ENCODE results near the gene NPAS1.
"Not testable (repeated sequence)": the region's sequence is repeated elsewhere in the genome, so short reads cannot be mapped to it uniquely, and the experiment has no call there.

NPAS1 gene

DNA sequence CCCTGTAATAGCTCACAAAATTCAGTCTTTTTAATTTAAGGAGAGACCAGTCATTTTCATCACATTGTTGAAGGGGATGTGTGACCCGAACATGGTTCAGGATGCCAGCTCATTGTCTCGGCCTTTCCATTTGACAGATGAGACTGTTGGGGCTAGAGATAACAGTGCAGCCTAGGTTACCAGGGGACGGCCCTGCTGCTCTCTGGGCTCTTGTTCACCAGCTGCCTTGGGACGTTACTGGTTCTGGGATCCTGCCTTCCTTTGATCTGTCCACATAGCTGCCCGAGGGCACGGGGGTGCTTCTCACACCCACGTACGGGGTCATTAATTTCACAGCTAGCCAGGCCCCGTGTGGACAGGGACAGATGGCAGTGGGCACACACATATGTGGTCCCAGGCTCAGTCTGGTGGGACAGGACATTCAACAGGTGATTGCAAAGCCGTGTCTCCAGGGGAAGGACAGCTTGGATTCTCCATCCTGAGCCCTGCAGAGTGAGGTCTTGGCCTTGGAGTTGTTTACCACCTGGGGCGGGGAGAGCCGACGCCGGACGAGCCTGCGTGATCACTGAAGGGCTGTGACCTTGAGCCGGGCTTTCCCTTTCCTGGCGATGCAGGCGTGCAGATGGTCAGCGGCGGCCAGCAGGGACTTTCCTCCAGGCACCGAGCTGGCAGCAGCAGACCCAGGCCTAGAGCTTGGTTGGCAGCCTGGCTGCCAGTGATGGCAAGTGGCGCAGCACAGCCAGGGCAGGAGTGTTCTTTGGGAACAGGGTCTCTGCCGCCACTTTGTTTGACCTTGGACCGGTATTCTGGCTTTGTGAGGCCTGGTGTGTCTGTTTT, 26.7 kb upstream of the NPAS1 start:
- DNase-seq (ENCODE audit: low spot score) = no peak

DNA sequence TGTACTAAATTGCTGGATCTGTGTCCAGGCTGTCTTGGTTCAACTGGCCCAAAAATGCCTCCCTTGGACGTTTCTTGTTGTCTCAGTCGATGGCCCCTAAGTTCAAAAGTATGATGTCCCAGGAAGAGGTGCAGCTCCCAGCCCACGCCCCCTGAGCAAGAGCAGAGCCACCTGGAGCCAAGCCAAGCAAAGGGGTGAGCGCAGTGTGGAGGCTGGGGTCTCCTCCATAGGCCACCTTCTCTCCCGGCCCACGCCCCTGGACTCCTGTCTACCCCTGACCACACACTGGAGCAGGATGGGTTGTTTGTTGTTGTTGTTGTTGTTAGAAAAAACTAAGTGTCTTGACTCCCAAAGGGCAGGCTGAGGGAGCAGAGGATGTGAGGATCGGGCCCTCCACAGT, 26.0 kb upstream of the NPAS1 start:
- DNase-seq (ENCODE audit: low spot score) = no peak

DNA sequence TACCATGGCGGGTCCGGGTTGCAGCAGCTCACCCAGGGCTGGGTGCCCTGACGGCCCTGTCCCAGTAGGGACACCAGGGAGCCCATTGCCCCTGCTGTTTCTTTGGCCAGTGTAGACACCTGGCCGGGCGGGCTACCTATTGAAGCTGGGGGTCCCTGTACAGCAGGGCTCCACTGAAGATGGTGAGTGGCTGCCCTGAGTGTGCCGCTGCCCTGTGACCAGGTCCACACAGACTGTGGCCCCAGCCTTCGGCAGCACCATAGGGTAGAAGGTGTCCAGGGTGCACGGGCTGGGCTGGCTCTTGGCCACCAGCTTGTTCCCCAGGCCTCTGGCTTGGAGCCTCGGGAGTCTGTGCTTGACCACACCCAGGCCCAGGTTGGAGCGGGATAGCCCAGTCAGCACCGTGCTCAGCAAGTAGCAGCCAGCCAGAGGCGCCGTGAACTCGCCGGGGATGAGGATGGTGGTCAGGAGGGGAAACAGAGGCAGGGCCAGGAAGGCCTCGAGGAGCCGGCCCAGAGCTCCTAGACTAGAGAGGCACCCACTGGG, 25.4 kb upstream of the NPAS1 start:
- no peak for DNase-seq (ENCODE audit: low spot score)

DNA sequence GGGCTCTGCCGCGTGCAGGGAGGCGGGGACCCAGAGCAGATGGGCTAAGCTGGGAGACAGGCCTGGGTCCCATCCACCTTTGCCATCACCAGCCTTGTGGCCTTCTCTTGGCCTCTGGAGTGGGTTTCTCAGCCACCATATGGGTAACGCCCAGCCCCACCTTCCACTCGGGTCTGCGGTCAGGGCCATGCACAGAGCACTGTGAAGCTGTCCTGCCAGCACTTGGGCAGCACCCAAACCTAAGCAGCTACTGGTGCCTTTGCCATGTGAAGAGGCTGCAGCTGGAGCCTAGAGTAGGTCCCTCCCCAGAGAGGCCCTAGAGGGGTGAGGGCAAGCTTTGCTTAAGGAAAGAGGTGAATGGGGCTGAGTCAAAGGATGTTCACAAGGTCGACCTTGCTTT, 24.1 kb upstream of the NPAS1 start:
- no peak for DNase-seq (ENCODE audit: low spot score)

DNA sequence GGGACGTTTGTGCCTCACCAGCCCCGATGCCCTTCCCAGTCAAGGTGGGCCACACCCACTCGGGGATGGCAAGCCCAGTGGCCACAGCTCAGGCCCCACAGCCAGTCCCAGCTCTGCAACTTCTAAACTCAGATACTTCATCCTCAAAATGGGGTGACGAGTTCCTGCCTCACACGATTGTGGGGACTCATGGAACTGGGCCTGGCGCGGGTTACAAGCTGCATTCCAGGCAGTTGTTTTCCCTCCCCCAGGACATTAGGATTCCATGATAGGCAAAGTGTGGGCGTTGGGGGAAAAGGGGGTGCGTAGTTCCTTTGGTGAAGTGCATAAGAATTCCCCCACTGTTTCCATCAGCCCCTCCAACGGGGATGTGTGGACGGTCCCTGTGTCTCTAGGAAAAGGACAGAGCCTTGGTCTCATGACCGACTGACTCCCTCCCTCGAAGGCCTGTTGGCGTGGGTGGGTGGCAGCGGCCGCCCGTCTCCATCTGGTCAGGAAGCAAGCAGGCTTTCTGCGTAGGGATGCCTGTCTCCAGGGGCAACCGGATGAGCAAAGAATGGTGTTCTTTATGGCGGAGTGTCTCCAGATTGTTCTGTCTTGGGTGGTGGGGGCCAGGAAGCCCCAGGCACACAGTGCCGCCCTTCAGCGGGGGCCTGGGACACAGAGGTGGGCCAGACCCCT, 21.1 kb upstream of the NPAS1 start:
- DNase-seq (ENCODE audit: low spot score) = no peak

DNA sequence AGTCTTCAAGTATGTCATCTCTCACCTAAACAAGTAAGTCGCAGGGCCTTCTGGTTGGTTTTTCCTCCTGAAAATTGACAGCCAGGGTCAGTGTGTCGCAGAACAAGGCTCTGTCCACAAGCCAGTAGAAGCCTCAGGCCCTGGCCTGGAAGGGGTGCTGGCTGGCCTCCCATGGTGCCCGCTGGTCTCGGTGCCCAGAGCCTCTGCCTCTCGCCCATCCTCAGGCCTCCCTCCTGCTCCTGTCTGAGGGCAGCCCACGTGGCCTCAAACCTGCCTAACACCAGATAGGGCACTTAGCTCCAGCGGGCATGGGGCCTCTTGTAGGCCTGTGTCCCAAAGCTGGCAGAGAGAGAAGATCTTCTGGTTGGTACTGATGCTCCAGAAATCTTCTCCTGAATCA, 20.3 kb upstream of the NPAS1 start:
- DNase-seq (ENCODE audit: low spot score) = no peak

DNA sequence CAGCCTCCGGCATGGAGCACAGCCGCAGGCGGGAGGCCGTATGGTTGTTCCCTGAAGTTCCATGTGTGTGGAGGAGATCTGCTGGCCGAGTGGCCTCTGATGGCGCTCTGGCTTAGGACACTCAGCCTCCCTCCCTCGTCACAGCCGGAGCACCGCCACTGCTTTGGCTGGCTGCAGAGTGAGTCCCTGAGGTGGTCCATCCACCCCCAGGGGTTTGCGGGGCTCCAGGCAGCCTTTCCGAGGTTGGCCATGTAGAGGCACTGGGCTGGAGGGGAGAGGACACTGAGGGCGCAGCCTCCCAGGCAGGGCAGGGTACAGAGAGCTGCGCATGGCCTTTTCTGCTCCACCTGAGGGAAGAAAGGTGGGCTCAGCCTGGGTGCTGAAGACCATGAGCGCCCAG, 19.8 kb upstream of the NPAS1 start:
- no peak for DNase-seq (ENCODE audit: low spot score)

DNA sequence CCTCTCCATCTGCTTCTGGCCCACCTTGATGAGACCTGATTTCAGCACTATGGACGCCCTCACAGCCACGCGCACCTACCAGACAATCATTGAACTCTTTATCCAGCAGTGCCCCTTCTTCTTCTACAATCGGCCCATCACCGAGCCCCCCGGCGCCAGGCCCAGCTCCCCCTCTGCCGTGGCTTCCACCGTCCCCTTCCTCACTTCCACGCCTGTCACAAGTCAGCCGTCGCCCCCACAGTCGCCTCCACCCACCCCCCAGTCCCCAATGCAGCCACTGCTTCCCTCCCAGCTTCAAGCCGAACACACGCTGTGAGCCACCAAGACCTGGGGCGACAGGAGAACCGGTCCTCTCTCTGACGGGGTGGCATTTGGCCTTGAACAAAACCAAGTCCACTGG, 19.3 kb upstream of the NPAS1 start:
- no peak for DNase-seq (ENCODE audit: low spot score)

DNA sequence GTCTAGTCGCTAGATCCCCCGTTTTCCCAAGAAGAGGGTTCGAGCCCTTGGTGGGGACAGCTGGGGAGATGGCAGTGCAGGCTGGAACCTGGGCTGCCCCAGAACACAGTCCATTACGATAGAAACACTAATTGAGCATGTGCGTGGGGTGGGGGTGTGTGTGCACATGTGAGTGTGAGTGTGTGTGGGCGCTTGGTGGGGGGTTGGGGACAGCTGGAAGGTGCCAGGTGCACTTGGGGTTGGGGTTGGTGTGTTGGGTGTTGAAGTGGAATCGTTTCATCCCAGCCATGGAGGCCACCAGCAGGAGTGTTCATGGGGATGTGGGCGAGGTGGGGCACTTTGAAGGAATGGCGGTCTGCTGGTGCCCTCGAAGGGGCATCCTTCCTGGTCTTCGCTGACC, 18.1 kb upstream of the NPAS1 start:
- no peak for DNase-seq (ENCODE audit: low spot score)

DNA sequence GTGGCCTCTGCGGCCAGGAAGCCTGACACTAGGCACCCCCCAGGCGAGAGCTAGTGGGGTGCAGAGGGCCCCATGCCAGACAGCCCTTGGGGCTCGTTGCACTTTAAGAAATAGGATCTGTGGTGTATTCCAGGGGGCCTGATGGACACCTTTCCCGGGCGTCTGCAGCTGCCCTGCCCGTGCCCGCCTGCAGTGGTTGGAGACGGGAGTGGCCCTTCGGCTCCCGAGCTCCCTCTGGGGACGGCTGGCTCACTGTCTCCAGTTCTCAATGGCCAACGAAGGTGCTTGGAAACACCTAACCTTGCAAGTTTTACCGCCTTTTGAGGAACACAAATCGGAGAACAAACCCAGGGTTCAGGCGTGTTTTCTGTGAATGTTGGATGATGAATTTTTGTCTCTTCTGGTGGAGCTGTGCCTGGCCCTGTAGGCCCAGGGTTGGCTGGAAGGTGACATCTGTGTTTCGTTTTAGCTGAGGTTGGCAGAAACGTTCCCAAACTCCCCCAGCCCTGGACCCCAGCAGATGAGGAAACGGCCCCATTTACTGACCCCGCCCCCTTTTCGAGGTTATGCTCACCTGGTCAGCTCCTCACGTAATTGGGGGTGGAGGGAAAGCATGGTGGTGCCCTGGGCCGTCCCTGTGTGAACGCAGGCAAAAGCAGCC, 17.4 kb upstream of the NPAS1 start:
- no peak for DNase-seq (ENCODE audit: low spot score)

DNA sequence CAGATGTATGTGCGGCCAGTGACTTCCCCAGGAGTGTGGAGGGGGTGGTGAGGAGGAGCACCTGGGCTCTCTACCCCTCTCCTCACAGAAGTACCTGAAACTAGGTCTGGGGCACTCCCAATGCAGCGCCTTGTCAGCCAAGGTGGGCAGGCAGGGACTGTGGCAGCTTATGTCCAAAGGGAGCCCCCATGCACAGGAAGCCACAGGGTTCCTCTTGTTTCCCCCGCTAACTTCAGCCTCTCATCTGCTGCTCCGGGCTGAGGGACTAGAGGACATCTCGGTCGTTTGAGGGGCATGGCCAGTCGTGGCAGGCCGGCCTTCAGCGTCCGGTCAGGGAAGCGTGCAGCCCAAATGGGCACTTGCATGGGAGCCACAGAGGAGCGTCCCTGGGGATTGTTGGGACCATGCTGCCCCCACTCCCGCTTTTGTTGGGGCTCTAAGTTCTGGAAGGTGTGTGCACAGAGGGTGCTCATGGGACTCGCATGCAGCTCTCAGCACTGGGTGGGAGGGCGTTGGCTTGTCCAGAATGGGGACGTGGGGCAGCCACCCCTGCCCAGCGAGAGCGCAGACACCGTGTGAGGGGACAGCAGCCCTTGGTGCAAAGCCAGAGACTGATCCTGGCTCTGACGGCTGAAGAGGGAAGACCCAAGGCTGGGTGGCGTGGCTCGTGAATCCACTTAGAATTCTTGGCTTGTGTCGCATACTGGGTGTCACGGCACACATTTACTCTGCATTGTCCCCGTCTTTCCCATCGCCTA, 16.6 kb upstream of the NPAS1 start:
- DNase-seq (ENCODE audit: low spot score) = no peak

DNA sequence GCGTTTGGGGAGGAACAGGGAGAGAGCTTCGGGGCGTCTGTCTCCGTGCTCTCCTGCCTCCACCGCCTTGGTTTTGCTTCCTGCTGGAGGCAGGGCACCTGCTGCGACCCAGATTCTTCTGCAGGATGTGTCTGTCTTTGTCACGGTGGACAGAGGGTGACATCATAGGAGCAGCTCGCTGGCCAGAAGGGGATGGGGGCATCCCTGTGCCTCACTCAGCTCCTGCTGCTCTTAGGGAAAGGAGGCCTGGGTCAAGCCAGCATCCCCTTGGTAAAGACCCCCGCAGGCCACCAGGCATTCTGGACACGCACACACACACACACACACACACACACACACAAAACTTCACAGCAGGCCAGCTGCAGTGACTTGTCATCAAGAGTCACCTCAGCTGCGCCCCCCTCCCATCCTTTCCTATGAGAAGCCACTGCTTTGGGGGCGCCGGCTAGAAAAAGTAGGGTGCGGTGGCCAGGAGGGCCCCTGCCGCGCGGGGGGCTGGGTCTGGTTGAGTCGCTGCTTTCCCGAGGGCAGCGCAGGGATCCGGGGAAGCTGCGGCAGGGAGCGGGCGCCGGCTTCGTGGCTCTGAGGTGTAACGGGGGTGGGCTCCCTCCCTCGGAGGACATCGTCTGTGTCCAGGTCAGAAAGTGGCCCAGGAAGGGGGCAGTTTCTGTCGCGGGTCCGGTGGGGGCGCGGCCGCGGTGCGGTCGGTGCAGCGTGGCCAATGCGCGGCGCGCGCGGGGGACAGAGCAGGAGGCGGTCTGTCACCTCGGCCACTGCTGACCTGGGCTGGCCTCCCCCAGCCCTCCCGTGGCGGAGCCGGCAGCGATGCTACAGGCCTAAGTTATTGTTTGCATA, 15.8 kb upstream of the NPAS1 start:
- DNase-seq (ENCODE audit: low spot score) = no peak

DNA sequence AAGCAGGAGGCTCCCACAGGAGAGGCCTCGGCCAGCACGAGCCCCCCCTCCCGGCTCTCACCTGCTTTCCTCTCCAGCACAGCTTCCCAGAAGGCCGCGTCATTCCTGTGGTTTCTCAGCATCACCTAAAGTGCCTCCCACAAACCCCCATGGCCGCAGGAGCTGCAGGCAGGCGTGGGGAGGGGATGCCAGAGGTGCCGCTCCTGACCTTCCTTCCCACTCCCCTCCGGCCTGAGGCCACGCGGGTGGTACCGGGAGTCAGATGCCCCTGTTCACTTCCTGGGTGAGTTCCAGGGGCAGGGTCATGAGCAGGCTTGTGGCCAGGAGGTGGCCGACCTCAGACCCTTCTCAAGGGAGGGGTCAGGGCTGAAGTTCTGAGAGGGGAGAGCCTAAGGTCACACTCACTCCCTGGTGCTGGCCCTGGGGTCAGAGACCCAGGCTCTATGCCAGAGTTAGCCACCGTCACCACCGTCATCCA, 14.4 kb upstream of the NPAS1 start:
- DNase-seq (ENCODE audit: low spot score) = no peak

DNA sequence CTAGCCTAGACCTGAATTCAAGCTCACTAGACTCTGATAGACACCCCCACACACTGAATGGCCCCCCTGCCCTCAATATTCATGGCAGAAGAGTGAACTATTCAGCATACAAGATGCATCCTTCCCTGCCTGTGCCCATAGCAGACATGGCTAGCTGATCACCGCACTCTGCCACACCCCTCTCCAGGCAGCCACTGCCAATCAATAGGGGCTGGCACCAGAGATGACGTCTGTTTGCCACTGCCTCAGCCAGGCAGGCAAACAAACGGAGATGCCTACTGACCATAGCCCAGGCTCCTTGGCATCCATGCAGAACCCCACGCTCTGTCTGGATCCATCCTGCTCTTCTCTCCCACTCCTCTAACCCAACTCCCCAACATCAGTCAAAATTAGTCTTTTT, 13.8 kb upstream of the NPAS1 start:
- DNase-seq (ENCODE audit: low spot score) = no peak

DNA sequence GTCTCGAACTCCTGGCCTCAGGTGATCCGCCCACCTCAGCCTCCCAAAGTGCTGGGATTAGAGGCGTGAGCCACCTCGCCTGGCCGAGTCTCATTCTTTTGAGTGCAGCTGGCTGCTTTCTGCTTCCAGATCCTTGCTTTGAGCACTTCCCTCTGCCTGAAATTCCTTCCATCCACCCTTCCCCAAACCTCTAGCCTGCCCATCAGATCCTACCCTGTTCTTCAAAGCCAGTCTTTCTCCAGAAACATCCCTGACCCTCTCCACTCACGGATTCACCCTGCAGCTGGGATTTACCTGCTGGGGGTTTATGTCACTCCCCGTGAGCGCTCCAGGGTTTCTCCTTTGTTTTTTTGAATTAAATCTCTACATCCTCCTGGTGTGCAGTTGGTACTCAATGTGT, 13.1 kb upstream of the NPAS1 start:
- DNase-seq (ENCODE audit: low spot score) = no peak

DNA sequence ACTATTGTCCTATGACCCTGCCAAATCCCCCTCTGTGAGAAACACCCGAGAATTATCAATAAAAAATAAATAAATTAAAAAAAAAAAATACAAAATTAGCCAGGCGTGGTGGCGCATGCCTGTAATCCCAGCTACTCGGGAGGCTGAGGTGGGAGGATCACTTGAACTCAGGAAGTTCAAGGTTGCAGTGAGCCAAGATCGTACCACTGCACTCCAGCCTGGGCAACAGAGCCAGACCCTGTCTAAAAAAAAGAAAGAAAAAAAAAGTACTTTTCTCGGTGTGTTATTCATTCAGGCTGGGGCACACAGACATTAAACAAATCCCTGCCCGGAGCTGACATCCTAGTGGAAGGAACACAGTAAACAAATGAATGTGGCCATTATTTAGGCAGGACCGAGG, 9.1 kb upstream of the NPAS1 start:
- DNase-seq (ENCODE audit: low spot score) = not testable (repeated sequence)

DNA sequence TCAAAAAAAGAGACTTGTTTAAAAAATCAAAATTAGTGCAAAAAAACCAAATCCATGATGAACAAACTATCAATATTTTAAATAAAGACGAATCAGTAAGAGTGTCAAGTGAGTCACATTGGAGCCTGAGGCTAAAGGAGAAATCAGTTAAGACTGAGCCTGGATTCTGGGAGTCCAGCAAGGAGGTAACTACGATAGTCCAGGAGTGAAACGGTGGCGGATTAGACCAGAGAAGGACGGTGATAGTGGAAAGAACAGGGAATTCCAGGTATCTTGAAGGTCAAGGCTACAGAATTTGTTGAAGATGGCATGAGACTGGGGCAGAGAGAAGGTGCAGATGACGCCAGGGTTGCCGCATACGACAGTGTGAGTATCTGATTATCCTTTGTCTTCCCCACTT, 7.0 kb upstream of the NPAS1 start:
- DNase-seq (ENCODE audit: low spot score) = no peak

DNA sequence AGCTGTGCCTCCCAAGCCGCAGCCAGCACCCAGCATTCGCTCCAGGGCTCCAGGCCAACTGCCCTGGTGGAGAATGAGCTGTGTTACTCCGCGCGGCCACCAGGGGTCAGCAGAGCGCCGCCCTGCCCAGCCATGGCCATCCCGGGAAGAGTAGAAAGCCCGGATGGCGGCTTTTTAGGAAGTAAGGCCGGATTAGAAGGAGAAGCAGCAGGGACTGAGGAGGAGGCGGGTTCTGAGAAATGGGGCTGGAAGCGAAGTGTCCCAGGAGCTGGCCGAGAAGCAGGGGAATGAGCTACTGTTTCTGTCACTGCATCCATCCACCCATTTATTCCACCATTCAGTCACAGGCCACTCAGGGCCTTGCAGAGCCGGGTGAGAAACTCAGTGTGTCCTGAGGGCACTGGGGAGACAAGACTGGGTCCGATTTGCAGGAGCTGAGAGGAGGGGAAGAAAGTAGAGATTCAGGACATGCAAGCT, 6.6 kb upstream of the NPAS1 start:
- DNase-seq (ENCODE audit: low spot score) = peak; percentile 60

DNA sequence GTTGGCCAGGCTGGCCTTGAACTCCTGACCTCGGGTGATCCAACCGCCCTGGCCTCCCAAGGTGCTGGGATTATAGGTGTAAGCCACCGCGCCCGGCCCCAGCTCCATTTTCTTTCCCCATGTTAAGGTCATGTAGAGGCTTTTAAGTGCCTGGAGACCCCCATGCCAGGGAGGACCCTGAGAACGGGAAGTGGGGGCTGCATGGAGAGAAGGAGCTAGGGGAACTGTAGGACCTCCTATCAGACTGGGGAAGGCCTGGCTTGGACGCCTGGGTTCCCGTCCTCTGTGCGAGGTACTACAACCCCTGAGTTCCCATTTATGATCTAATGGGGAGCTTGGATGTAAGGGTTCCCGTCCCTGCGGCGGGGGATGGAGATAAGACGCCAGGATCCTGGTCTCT, 714 bp upstream of the NPAS1 start:
- DNase-seq (ENCODE audit: low spot score) = no peak

DNA sequence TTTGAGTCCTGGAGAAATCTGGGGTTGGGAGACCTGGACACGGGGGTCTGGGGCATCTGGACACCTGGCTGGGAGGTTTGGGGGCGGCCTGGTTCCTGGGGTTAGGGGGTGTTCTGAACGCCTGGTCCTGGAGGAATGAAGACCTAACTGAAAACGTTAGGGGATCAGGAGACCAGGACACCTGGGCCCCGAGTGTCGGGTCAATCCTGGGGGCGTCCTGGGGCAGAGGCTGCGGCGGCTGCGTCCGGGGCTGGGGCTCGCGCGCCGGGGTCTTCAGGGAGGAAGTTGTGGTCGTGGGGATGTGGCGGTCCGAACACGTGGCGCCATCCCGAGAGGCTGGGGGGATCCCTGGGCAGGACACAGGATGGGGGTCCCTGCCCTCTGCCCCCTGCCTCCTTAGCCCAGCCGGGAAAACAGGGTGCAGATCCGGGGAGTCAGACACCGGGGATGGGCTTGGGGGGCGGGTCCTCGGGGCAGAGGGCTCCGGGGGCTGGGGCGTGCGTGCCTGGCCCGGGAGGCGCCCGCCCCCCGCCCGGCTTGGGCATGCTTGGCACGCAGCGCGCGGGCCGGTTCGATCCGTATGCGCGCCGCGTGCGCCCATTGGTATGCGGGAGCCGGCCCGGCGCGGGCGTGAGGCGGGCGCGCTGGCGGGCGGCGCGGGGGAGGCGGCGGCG, 632 bp downstream of the NPAS1 start:
- DNase-seq (ENCODE audit: low spot score) = no peak
